NCI-H2227 (cell line): ENCODE measurements around the gene CNEP1R1.

Source experiments
- DNase-seq: peaks from one replicate; lab custom pipeline; 2025; ENCODE audit not compliant: unreplicated experiment; lab: John Stamatoyannopoulos, UW

CNEP1R1 gene

GRCh38 chr16:50059669-50060068, 34.6 kb downstream of the CNEP1R1 start:
- DNase-seq: no peak

DNA sequence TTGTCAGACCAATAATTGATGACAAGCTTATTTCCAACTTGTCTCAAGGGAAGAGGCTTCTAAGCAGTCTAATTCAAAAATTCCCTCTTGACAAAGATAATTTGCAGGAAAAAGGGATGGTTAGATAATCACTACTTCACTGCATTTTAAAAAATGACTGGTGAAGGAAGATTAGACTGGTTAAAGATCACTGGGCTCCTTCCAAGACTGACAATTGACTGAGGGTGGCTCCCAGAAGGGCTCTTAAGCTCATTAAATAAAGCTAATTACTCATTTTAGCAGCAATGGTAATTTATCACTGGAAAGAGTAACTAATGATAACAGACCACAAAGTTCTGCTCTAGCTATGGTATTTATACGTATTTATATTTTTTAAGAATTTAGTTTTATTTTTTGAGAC, 36.3 kb downstream of the CNEP1R1 start:
- no peak for DNase-seq

- DNase-seq: no peak
These were observed 40.2 kb downstream of the CNEP1R1 start for GRCh38 chr16:50065241-50065623.

GRCh38 chr16:50065624-50066481, 40.8 kb downstream of the CNEP1R1 start, which contains the start of gene HEATR3:
Gene HEATR3, plus strand, starts transcription at chr16:50065970. Its CDS starts 162 bp downstream, at chr16:50066132.
- DNase-seq: peak; percentile 93

DNA sequence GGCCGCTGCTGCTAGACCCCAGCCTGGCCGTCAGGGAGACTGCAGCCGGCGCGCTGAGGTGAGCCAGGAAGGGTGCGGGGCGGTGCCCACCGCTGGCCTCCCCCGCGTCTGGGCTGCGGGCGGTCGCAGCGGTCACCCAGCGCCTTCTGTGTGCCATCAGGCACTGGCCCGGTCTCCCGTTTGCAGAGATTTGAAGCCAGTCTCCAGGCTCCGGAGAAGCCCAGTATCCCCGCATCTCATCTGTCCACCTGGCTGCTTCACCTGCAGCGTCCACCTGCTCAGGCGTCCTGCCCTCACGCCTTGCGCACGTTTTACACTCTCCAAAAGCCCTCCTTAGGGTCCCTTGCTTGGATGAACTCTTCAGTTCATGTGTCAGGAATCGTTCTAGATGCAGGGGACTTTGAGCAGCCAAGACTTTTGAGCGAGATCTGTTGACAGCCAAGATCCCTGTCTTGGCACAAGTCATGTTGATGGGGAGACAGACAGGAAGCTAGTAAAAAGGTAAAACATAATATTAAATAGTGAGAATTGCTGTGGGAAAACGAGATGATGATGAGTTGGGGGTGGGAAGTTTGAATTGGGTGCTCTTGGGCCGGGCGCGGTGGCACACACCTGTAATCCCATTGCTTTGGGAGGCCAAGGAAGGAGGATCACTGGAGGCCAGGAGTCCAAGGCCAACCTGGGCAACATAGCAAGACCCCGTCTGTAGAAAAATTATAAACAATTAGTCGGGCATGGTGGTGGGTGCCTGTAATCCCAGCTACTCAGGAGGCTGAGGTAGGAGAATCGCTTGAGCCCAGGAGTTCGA, 41.7 kb downstream of the CNEP1R1 start:
- no peak for DNase-seq

- peak; percentile 53 for DNase-seq
These were observed 42.3 kb downstream of the CNEP1R1 start for GRCh38 chr16:50067290-50067853.

DNA sequence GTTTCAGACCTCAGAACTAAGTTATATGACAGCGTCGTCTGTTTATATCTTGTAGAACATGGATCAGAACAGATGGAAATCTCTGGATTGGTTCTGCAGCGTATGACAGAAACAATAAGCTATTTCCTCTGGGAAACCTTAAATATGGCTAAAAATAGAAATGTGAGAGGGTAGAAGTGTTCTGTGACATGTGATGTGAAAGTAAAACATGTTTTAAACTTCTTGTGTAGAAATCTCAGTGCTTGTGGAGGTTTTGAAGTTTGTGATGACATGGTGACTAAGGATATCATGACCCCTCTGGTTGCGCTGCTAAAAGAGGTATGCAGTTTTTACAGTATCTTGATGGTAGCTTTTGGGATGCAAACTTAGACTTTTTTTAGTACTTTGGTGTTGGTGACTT, 43.5 kb downstream of the CNEP1R1 start:
- DNase-seq: no peak

GRCh38 chr16:50069060-50069459, 44.0 kb downstream of the CNEP1R1 start:
- no peak for DNase-seq

- DNase-seq: no peak
These were observed 46.1 kb downstream of the CNEP1R1 start for GRCh38 chr16:50071075-50071671.

- no peak for DNase-seq
These were observed 47.7 kb downstream of the CNEP1R1 start for GRCh38 chr16:50072730-50073129.

- no peak for DNase-seq
These were observed 54.5 kb downstream of the CNEP1R1 start for GRCh38 chr16:50079397-50080140.

DNA sequence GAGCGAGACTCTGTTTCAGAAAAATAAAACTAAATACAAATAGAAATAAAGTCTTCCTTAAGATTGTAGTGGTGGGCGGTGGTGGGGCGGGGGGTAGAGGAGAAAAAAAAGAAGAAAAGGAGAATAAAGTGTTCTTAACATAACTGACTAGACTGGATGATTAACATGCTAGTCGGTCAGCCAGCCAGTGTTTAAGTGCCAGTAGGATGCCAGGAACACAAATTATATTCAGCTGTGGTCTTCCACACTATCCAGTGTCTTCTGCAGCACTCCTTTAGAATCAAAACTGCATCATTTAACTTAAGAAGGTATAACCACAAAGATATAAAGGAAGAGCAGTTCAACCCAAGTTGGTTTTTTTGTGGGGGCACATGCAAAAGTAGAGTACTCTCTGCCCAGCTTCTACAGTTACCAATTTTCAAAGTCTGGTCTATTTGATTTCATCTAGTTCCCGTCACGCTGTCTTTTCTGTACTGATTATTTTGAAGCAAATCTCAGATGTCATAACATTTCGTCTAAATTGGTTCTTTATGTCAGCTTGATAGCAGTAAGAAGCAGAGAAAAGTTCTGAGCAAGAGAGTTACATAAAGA, 56.5 kb downstream of the CNEP1R1 start:
- DNase-seq: no peak

GRCh38 chr16:50083996-50084395, 59.0 kb downstream of the CNEP1R1 start:
- no peak for DNase-seq

DNA sequence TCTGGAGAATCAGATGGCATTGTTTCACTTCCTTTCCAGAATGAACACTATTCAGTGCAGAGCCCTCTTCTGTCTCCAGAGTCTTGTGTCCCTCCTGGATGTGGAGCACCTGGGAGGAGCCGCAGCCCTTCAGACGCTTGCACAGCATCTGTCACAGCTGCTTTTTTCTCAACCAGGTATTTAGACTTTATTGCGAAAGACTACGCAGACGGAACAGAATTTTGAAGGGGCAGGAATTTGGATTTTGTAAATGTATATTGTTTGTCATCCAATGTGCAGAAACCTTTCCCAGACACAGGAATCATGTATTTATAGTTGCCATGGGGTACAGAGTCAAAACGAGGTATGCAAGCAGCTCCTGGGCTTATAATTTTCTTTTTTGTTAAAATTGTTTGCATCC, 61.2 kb downstream of the CNEP1R1 start:
- DNase-seq: no peak
